ES-I3 (cell line): ENCODE measurements around the gene DACT2.
"Not testable (repeated sequence)": the region's sequence is repeated elsewhere in the genome, so short reads cannot be mapped to it uniquely, and the experiment has no call there.

Source experiments
- H3K36me3 ChIP-seq: 2 replicates; pipeline ENCODE4 v1.6.1; 2013; ENCODE audit warnings: mild to moderate bottlenecking, low read length, control low read depth, moderate library complexity; ENCODE audit not compliant: insufficient read depth
- H3K4me1 ChIP-seq: 2 replicates; pipeline ENCODE4 v1.6.1; 2013; ENCODE audit warnings: mild to moderate bottlenecking, control low read depth, low read length; ENCODE audit not compliant: insufficient read depth
- H3K9ac ChIP-seq: 2 replicates; pipeline ENCODE4 v1.6.1; 2013; ENCODE audit warnings: low read depth, mild to moderate bottlenecking, low read length, moderate library complexity
- H3K9me3 ChIP-seq: 2 replicates; pipeline ENCODE4 v1.6.1; 2013; ENCODE audit warnings: mild to moderate bottlenecking, low read length, moderate library complexity; ENCODE audit not compliant: control insufficient read depth, insufficient read depth

The DACT2 gene

DNA sequence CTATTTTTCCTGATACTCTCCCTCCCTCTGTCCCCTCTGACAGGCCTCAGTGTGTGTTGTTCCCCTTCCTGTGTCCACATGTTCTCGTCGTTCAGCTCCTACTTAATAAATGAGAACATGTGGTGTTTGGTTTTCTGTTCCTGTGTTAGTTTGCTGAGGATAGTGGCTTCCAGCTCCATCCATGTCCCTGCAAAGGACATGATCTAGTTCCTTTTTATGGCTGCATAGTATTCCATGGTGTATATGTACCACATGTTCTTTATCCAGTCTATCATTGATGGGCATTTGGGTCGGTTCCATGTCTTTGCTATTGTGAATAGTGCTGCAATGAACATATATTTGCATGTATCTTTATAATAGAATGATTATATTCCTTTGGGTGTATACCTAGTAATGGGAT lies 51.8 kb downstream of the DACT2 start:
- not testable (repeated sequence) for H3K36me3 ChIP-seq, H3K9ac ChIP-seq, H3K9me3 ChIP-seq
- peaks cover 15% of the 10 kb centered on the region; the same call in 1 of the 2 replicates for H3K4me1 ChIP-seq

GRCh38 chr6:168265827-168266815 lies 53.5 kb downstream of the DACT2 start:
- Histone ChIP-seq H3K36me3 (no peaks in the 10 kb centered on the region), H3K4me1 (peaks cover 11% of the 10 kb centered on the region; the same call in 1 of the 2 replicates), H3K9me3 (no peaks in the 10 kb centered on the region), H3K9ac (no peak overlapping the region)

- H3K4me1 ChIP-seq: peaks cover 11% of the 10 kb centered on the region; the same call in 1 of the 2 replicates
- no peak overlapping the region for H3K9ac ChIP-seq
- no peaks in the 10 kb centered on the region for H3K9me3 ChIP-seq
- no peaks in the 10 kb centered on the region for H3K36me3 ChIP-seq
Measured at GRCh38 chr6:168265394-168265793, 54.2 kb downstream of the DACT2 start.

GRCh38 chr6:168264593-168265335 lies 54.8 kb downstream of the DACT2 start:
- Histone ChIP-seq H3K9ac (no peak overlapping the region), H3K36me3 (no peaks in the 10 kb centered on the region), H3K4me1 (peaks cover 11% of the 10 kb centered on the region; the same call in 1 of the 2 replicates), H3K9me3 (no peaks in the 10 kb centered on the region)

DNA sequence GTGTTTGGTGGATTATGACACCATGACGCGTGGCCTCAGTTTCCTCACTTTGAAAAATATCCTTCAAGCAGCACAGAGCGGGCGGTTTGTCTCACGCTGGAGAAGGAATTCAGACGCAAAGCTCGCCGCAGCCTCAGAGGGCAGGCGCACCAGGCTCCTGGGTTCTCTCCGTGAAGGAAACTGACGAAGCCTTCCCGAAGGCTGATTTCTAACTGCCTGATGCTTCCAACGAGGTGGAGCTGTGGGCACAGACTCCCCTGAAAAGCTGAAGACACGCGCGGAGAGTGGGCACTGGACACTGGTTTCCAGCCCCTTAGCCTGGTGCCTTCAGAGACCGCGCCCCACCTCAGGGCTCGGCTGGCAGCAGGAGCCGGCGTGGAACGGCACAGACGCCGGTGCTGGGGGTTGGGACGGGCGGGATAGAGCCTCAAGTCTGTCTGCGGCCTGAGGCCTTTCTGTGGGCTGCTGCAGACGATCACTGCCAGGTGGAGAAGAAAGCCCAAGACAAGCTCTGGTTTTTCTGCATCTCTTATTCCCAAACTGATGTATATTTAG lies 56.1 kb downstream of the DACT2 start:
- H3K9me3 ChIP-seq: no peaks in the 10 kb centered on the region
- peaks cover 11% of the 10 kb centered on the region; the same call in 1 of the 2 replicates for H3K4me1 ChIP-seq
- H3K9ac ChIP-seq: no peak overlapping the region
- no peaks in the 10 kb centered on the region for H3K36me3 ChIP-seq

- peaks cover 4% of the 10 kb centered on the region; the same call in 1 of the 2 replicates for H3K4me1 ChIP-seq
- no peaks in the 10 kb centered on the region for H3K9me3 ChIP-seq
- H3K36me3 ChIP-seq: no peaks in the 10 kb centered on the region
- no peak overlapping the region for H3K9ac ChIP-seq
Measured at GRCh38 chr6:168261234-168261633, 58.3 kb downstream of the DACT2 start.

- H3K4me1 ChIP-seq: no peaks in the 10 kb centered on the region
- no peak overlapping the region for H3K9ac ChIP-seq
- H3K9me3 ChIP-seq: no peaks in the 10 kb centered on the region
- no peaks in the 10 kb centered on the region for H3K36me3 ChIP-seq
Measured at GRCh38 chr6:168260420-168260987, 59.1 kb downstream of the DACT2 start.

GRCh38 chr6:168258795-168259194 lies 60.8 kb downstream of the DACT2 start:
- Histone ChIP-seq H3K9ac (no peak overlapping the region), H3K4me1 (no peaks in the 10 kb centered on the region), H3K36me3 (no peaks in the 10 kb centered on the region), H3K9me3 (no peaks in the 10 kb centered on the region; the same call in 1 of the 2 replicates)

DNA sequence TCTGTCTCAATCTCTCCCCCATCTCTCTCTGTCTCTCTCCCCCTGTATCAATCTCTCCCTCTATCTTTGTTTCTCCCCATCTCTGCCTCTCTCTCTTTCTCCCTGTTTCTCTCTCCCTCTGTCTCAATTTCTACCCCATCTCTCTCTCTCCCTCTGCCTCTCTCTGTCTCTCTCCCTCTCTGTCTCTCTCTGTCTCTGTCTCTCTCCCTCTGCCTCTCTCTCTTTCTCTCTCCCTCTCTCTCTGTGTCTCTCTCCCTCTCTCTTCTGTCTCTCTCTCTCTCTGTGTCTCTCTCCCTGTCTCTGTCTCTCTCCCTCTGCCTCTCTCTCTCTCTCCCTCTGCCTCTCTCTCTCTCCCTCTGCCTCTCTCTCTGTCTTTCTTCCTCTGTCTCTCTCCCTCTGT lies 62.6 kb downstream of the DACT2 start:
- Histone ChIP-seq H3K9me3 (no peaks in the 10 kb centered on the region; the same call in 1 of the 2 replicates), H3K9ac (no peak overlapping the region), H3K36me3 (no peaks in the 10 kb centered on the region), H3K4me1 (no peaks in the 10 kb centered on the region)
